Pancreas (tissue), 10 donors: ENCODE results near the gene AMER3. TPM values are rescaled to one million over a fixed set of nuclear protein-coding genes. Genes with fewer than 3 reads are reported as not detected.
"Not testable (repeated sequence)": the region's sequence is repeated elsewhere in the genome, so short reads cannot be mapped to it uniquely, and the experiment has no call there.

Experiments used
- ATAC-seq, 4 donors: fragments of 200-7000 bp; cut with Tn5 transposase; one replicate each; pipeline versions ENCODE4 v1.8.0 to v1.9.1; 2020; ENCODE audit warnings: mild to moderate bottlenecking in 4 of 4, moderate library complexity in 4 of 4
- DNase-seq, 6 donors: peaks; one replicate each; pipeline ENCODE4 v3.0.0-alpha.2; 2020
- FAIRE-seq: peaks from 2 replicates; lab custom pipeline; 2012; peaks lifted over from hg19 to GRCh38; lab: Jason Lieb, UNC
- H3K27ac ChIP-seq, 4 donors: fragments of 200-600 bp; sonication (generic); 1 replicate in 3 of 4; 2 replicates in 1 of 4; pipeline versions ENCODE4 v1.5.0 to v1.8.0; 2020
- H3K27me3 ChIP-seq, 4 donors: fragments of 200-600 bp; one replicate each; pipeline ENCODE4 v1.8.0; 2021
- H3K36me3 ChIP-seq, 3 donors: fragments of 200-600 bp; sonication (generic) in 1 of 3; one replicate each; pipeline versions ENCODE4 v1.5.0 to v1.8.0; 2020 to 2021
- H3K4me1 ChIP-seq, 3 donors: fragments of 200-600 bp; one replicate each; pipeline ENCODE4 v1.8.0; 2021
- H3K4me3 ChIP-seq, 4 donors: fragments of 200-600 bp; sonication (generic) in 2 of 4; one replicate each; pipeline versions ENCODE4 v1.5.0 to v1.8.0; 2020 to 2021
- H3K9me3 ChIP-seq, 4 donors: fragments of 200-600 bp; one replicate each; pipeline ENCODE4 v1.8.0; 2021
- WGBS, 2 donors: extraction: QIAGEN DNeasy Blood & Tissue Kit; methylation state at CpG; one replicate each; pipeline ENCODE4 v1.1.7; 2013; 5-methylcytosine and 5-hydroxymethylcytosine counted together
- intact Hi-C, 3 donors: fragments of 100-400 bp; cut with DNase I; formaldehyde crosslinking; loops; one replicate each; pipeline versions ENCODE4 v1.11.1 to v1.14.2; 2022
- polyA plus RNA-seq, 2 donors: library from polyadenylated mRNA; stranded (reverse); fragments of 200-250 nt; gene quantifications; one replicate each; pipeline ENCODE4 v1.2.3, GENCODE V29; 2013
- total RNA-seq, 6 donors: library from RNA; stranded (reverse); fragmentation: NEBNext Ultra II Directional in 4 of 6; extraction: Animal tissue kit (Norgen Biotek cat#: 25700) in 4 of 6; gene quantifications; one replicate each; pipeline versions ENCODE4 v1.2.1 to v1.2.4, GENCODE V29; 2021 to 2023
- TF ChIP-seq, protein P1 (sequence below), 4 donors: fragments of 200-600 bp; sonication (generic) in 3 of 4; IDR thresholded peaks; one replicate each; pipeline versions ENCODE4 v1.5.0 to v1.8.0; 2021; ENCODE audit warnings: antibody characterized with exemption in 4 of 4
- donor health status: healthy with polysubstance abuse.
- donor health status: DM: no; HTN: no; CAD: no; lungs with moderate emphysema.
- donor health status: DM: no; HTN: no; CAD: no.
- donor health status: control.
- donor health status: control.
- donor health status: Bipolar disorder and iron deficiency.
- donor health status: DM: yes; HTN: yes; CAD: no.
- donor health status: DM: no; HTN: no; CAD: no.
- donor health status: DM: no; HTN: no; CAD: no.
- donor health status: DM: yes; HTN: yes; CAD: no.

AMER3 gene
- total and polyA plus RNA-seq, 8 donors: 0.25 to 2.1 (median 0.74) TPM

DNA sequence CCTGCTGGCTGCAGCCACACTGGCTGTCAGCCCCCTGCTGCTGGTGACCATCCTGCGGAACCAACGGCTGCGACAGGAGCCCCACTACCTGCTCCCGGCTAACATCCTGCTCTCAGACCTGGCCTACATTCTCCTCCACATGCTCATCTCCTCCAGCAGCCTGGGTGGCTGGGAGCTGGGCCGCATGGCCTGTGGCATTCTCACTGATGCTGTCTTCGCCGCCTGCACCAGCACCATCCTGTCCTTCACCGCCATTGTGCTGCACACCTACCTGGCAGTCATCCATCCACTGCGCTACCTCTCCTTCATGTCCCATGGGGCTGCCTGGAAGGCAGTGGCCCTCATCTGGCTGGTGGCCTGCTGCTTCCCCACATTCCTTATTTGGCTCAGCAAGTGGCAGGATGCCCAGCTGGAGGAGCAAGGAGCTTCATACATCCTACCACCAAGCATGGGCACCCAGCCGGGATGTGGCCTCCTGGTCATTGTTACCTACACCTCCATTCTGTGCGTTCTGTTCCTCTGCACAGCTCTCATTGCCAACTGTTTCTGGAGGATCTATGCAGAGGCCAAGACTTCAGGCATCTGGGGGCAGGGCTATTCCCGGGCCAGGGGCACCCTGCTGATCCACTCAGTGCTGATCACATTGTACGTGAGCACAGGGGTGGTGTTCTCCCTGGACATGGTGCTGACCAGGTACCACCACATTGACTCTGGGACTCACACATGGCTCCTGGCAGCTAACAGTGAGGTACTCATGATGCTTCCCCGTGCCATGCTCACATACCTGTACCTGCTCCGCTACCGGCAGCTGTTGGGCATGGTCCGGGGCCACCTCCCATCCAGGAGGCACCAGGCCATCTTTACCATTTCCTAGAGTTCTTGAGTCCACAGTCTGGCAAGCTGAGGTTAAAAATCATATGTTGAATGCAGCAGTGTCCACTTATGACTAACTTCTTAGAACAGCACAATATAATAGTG is 25.7 kb upstream of the AMER3 start:
- no peaks in the 10 kb centered on the region for H3K9me3 ChIP-seq
- no peak overlapping the region for H3K27ac ChIP-seq
- ATAC-seq: no peak
- TF ChIP-seq, protein P1, sequence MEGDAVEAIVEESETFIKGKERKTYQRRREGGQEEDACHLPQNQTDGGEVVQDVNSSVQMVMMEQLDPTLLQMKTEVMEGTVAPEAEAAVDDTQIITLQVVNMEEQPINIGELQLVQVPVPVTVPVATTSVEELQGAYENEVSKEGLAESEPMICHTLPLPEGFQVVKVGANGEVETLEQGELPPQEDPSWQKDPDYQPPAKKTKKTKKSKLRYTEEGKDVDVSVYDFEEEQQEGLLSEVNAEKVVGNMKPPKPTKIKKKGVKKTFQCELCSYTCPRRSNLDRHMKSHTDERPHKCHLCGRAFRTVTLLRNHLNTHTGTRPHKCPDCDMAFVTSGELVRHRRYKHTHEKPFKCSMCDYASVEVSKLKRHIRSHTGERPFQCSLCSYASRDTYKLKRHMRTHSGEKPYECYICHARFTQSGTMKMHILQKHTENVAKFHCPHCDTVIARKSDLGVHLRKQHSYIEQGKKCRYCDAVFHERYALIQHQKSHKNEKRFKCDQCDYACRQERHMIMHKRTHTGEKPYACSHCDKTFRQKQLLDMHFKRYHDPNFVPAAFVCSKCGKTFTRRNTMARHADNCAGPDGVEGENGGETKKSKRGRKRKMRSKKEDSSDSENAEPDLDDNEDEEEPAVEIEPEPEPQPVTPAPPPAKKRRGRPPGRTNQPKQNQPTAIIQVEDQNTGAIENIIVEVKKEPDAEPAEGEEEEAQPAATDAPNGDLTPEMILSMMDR (IDR thresholded peaks at IDR 0.05): no peak
- H3K36me3 ChIP-seq: no peaks in the 10 kb centered on the region
- intact Hi-C loops: no loop called here
- H3K27me3 ChIP-seq: no peaks in the 10 kb centered on the region
- peaks cover 0 to 8% (median 8%) of the 10 kb centered on the region in 3 donors for H3K4me1 ChIP-seq
- H3K4me3 ChIP-seq: no peak overlapping the region
- 95% methylated on average over 17 of the region's 17 CpGs for WGBS, 2 donors
- peak in 2 of 6 donors; percentile 32 to 65 for DNase-seq
- FAIRE-seq: no peak

DNA sequence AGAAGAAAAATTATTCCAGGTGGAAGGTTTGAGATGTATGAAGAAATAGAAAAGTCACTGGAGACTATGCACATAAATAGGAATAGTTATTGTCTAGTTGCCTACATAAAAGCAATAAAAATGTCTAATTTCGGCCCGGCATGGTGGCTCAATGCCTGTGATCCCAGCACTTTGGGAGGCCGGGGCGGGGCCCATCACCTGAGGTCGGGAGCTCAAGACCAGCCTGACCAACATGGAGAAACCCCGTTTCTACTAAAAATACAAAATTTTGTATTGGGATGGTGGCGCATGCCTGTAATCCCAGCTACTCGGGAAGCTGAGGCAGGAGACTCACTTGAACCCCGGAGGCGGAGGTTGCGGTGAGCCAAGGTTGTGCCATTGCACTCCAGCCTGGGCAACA is 23.1 kb upstream of the AMER3 start:
- H3K36me3 ChIP-seq, H3K9me3 ChIP-seq, FAIRE-seq, intact Hi-C loops, H3K27me3 ChIP-seq, H3K4me3 ChIP-seq, DNase-seq, H3K4me1 ChIP-seq, H3K27ac ChIP-seq, ATAC-seq: not testable (repeated sequence)
- WGBS, 2 donors: 90 to 92% methylated on average over 11 of the region's 11 CpGs

DNA sequence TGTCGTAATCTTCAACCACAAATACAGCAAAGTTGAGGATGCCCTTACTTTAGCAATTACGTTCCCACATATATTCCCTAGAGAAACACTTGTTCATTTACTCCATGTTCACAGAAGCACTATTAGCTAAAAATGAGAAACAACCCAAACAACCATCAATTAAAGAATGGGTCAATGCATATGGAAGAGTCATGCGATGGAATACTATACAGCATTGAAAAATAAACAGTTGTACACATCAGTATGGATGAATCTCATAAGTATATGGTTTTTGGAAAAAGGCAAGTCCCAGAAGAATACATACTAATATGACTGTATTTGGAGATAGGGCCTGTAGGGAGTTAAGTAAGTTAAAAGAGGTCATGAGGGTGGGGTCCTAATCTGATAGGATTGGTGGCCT is 20.1 kb upstream of the AMER3 start:
- no peak for DNase-seq
- TF ChIP-seq, protein P1 (IDR thresholded peaks at IDR 0.05): no peak
- no peaks in the 10 kb centered on the region for H3K9me3 ChIP-seq
- no peaks in the 10 kb centered on the region for H3K4me1 ChIP-seq
- intact Hi-C loops: no loop called here
- no peak for ATAC-seq
- H3K4me3 ChIP-seq: no peak overlapping the region
- H3K36me3 ChIP-seq: no peaks in the 10 kb centered on the region
- H3K27ac ChIP-seq: no peak overlapping the region
- FAIRE-seq: no peak
- no peaks in the 10 kb centered on the region for H3K27me3 ChIP-seq
- WGBS, 2 donors: 94 to 95% methylated on average over 3 of the region's 3 CpGs

DNA sequence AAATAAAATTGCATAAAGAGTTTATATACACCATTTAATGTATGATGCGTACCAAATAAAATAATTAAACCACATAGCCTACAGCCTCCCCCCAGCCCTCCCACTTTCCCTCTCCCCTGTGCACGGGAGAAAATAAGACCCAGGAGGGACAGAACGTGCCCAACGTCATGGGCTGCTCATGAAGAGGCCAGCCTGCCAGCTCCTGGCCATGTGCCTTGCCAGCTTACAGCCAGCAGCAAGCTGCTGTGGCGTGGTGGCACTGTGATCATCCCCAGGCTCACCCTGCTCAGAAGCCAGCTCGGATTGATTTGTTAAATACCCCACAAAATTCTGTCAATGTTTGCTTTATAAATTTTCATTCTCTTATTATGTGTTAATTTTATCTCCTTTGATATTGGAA is 18.9 kb upstream of the AMER3 start:
- no peak for DNase-seq
- ATAC-seq: no peak
- 71 to 75% methylated on average over 6 of the region's 6 CpGs for whole genome bisulfite sequencing, 2 donors
- no peaks in the 10 kb centered on the region for H3K27me3 ChIP-seq
- intact Hi-C loops: no loop called here
- H3K9me3 ChIP-seq: no peaks in the 10 kb centered on the region
- no peak overlapping the region for H3K27ac ChIP-seq
- TF ChIP-seq, protein P1 (IDR thresholded peaks at IDR 0.05): no peak
- FAIRE-seq: no peak
- H3K4me3 ChIP-seq: no peak overlapping the region
- no peaks in the 10 kb centered on the region for H3K36me3 ChIP-seq
- no peaks in the 10 kb centered on the region for H3K4me1 ChIP-seq

DNA sequence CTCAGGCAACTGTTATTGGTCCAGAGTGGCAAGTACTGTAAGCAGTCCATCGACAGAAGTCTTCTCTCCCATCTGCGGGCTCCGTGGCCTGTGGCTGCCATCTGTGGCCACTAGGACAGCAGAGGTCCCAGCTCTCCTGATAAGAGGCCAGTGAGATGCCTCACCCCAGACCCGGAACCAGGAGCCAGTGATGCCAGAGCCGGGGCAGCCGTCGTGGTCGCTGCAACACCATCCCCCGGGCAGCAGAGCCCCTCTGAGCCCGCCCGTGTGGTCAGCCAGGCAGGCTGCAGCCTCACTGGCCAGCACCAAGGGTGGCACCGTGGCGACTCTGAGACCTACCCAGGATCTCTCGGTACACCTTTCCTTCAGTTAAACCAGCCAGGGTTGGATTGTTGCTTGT is 17.7 kb upstream of the AMER3 start:
- H3K36me3 ChIP-seq: no peaks in the 10 kb centered on the region
- intact Hi-C loops: no loop called here
- no peaks in the 10 kb centered on the region for H3K4me1 ChIP-seq
- H3K9me3 ChIP-seq: no peaks in the 10 kb centered on the region
- TF ChIP-seq, protein P1 (IDR thresholded peaks at IDR 0.05): no peak
- FAIRE-seq: no peak
- DNase-seq: no peak
- no peak overlapping the region for H3K27ac ChIP-seq
- no peak overlapping the region for H3K4me3 ChIP-seq
- no peak for ATAC-seq
- WGBS, 2 donors: 85 to 91% methylated on average over 14 of the region's 14 CpGs
- H3K27me3 ChIP-seq: no peaks in the 10 kb centered on the region
